GM12878 (cell line): ENCODE measurements around the gene CLEC5A. TPM values are rescaled to one million over a fixed set of nuclear protein-coding genes. Genes with fewer than 3 reads are reported as not detected.

ENCODE experiments used
- ATAC-seq: fragments of 200-7000 bp; cut with Tn5 transposase; 3 replicates; pipeline ENCODE4 v1.9.1; 2020; ENCODE audit warnings: mild to moderate bottlenecking, moderate library complexity
- Bru-seq: library from RNA; stranded (reverse); fragments of 400-500 nt; gene quantifications from one replicate; lab custom pipeline; 2021; lab: Mats Ljungman, UMichigan
- BruChase-seq, 2 experiments: library from RNA; stranded (reverse); fragments of 400-500 nt; gene quantifications; one replicate each; lab custom pipeline; 2021; lab: Mats Ljungman, UMichigan
- BruUV-seq: library from RNA; stranded (reverse); fragments of 400-500 nt; replicated peaks from 2 replicates; lab custom pipeline; 2021; lab: Mats Ljungman, UMichigan
- CTCF ChIA-PET: fragments of 300-600 bp; sonication (Branson Sonifier 250); formaldehyde crosslinking; extraction: SDS; loops from one replicate; lab custom pipeline; 2021; ENCODE audit warnings: inconsistent platforms; lab: Yijun Ruan, JAX
- POLR2A ChIA-PET: fragments of 350-600 bp; formaldehyde crosslinking; extraction: SDS; loops from one replicate; lab custom pipeline; 2021; ENCODE audit warnings: inconsistent platforms; lab: Charles Lee
- RAD21 ChIA-PET: fragments of 300-600 bp; sonication (Branson Sonifier 250); formaldehyde crosslinking; loops from one replicate; lab custom pipeline; 2023; ENCODE audit warnings: antibody characterized with exemption; ENCODE audit not compliant: unreplicated experiment; lab: Charles Lee
- SMC1A ChIA-PET: fragments of 300-600 bp; sonication (Branson Sonifier 250); formaldehyde crosslinking; loops from one replicate; lab custom pipeline; 2023; ENCODE audit not compliant: unreplicated experiment, uncharacterized antibody; lab: Charles Lee
- DNase-seq: peaks from one replicate; pipeline ENCODE4 v3.0.0-alpha.2; 2011; ENCODE audit warnings: low read depth, low spot score
- FAIRE-seq: peaks from 3 replicates; lab custom pipeline; 2011; peaks lifted over from hg19 to GRCh38; lab: Jason Lieb, UNC
- H2AFZ ChIP-seq: 2 replicates; pipeline ENCODE4 v1.6.0; 2011; ENCODE audit warnings: low read depth, low read length, control low read depth; ENCODE audit not compliant: control insufficient read depth
- H3K27ac ChIP-seq: 2 replicates; pipeline ENCODE4 v1.5.1; 2011; ENCODE audit warnings: control low read depth; ENCODE audit not compliant: control insufficient read depth, insufficient read depth
- H3K27me3 ChIP-seq, 2 experiments: replicated peaks in 1 of 2; 2 replicates each; pipeline versions ENCODE4 v1.6.0 to v1.6.1; 2011; ENCODE audit warnings: low read length in 1 of 2; ENCODE audit not compliant: control insufficient read depth in 2 of 2, insufficient read depth in 2 of 2
- H3K36me3 ChIP-seq, 2 experiments: 2 replicates each; pipeline ENCODE4 v1.5.1; 2011; ENCODE audit warnings: low read length in 1 of 2; ENCODE audit not compliant: control insufficient read depth in 2 of 2, insufficient read depth in 2 of 2
- H3K4me1 ChIP-seq: 2 replicates; pipeline ENCODE4 v1.6.1; 2011; ENCODE audit warnings: mild to moderate bottlenecking, low read length, moderate library complexity, mixed read lengths; ENCODE audit not compliant: control insufficient read depth, insufficient read depth
- H3K4me2 ChIP-seq: 2 replicates; pipeline ENCODE4 v1.6.0; 2011; ENCODE audit warnings: control low read depth; ENCODE audit not compliant: control insufficient read depth, insufficient read depth
- H3K4me3 ChIP-seq: fragments of 200-600 bp; sonication (generic); 2 replicates; pipeline ENCODE4 v1.5.1; 2016
- H3K79me2 ChIP-seq: 2 replicates; pipeline ENCODE4 v1.6.0; 2011; ENCODE audit warnings: low read length; ENCODE audit not compliant: control insufficient read depth, insufficient read depth
- H3K9ac ChIP-seq: 2 replicates; pipeline ENCODE4 v1.8.0; 2011; ENCODE audit warnings: low read length, control low read depth, mixed read lengths; ENCODE audit not compliant: control insufficient read depth, insufficient read depth
- H3K9me3 ChIP-seq: replicated peaks from 3 replicates; pipeline ENCODE4 v1.5.1; 2011; ENCODE audit warnings: mild to moderate bottlenecking, low read length; ENCODE audit not compliant: control insufficient read depth, insufficient read depth
- H4K20me1 ChIP-seq: 2 replicates; pipeline ENCODE4 v1.6.0; 2011; ENCODE audit not compliant: control insufficient read depth, insufficient read depth
- ATF2 ChIP-seq: IDR thresholded peaks from 2 replicates; pipeline ENCODE4 v1.6.1; 2012; ENCODE audit warnings: low read length, inconsistent platforms
- CHD4 ChIP-seq: fragments of 200-600 bp; sonication (generic); IDR thresholded peaks from 2 replicates; pipeline ENCODE4 v1.6.1; 2016; ENCODE audit warnings: mild to moderate bottlenecking
- SPI1 ChIP-seq: IDR thresholded peaks from 2 replicates; pipeline ENCODE4 v1.6.1; 2011; ENCODE audit warnings: low read depth, mild to moderate bottlenecking, low read length, moderate library complexity, borderline replicate concordance; ENCODE audit not compliant: insufficient read depth
- SREBF1 ChIP-seq: IDR thresholded peaks from 2 replicates; pipeline ENCODE4 v1.6.1; 2012; ENCODE audit warnings: mild to moderate bottlenecking, low read length
- SREBF2 ChIP-seq: IDR thresholded peaks from 2 replicates; pipeline ENCODE4 v1.6.1; 2012; ENCODE audit warnings: mild to moderate bottlenecking, low read length
- STAT3 ChIP-seq: IDR thresholded peaks from 2 replicates; pipeline ENCODE4 v1.6.1; 2011; ENCODE audit warnings: low read depth, low read length, improper control_type of control experiment
- SUPT20H ChIP-seq: IDR thresholded peaks from 2 replicates; pipeline ENCODE4 v1.6.1; 2011; ENCODE audit warnings: low read depth, mild to moderate bottlenecking, low read length, moderate library complexity, borderline replicate concordance; ENCODE audit not compliant: control insufficient read depth
- TARDBP ChIP-seq: IDR thresholded peaks from 2 replicates; pipeline ENCODE4 v1.6.1; 2016; ENCODE audit warnings: borderline replicate concordance
- WGBS: methylation state at CpG from one replicate; pipeline ENCODE4 v1.1.6; 2016; ENCODE audit warnings: low lambda C conversion rate; ENCODE audit not compliant: insufficient replicate concordance, insufficient coverage; ENCODE audit errors: missing lambda C conversion rate; 5-methylcytosine and 5-hydroxymethylcytosine counted together
- in situ Hi-C: fragments of 300-500 bp; cut with MboI; formaldehyde crosslinking; loops from 9 replicates; pipeline ENCODE4 v1.14.3; 2018; ENCODE audit warnings: mixed read lengths
- intact Hi-C: fragments of 100-400 bp; cut with micrococcal nuclease; formaldehyde crosslinking; loops from one replicate; pipeline ENCODE4 v1.14.2; 2022; ENCODE audit not compliant: unreplicated experiment
- long read RNA-seq, 2 experiments: library from polyadenylated mRNA; unstranded; transcript quantifications; one replicate each; pipeline ENCODE4 v2.0.0, GENCODE V29; 2019 to 2020
- polyA minus RNA-seq, 3 experiments: library from RNA; depleted of rRNA, polyadenylated mRNA; stranded (reverse); fragments of >200 nt; gene quantifications; 2 replicates each; pipeline ENCODE4 v1.2.3, GENCODE V29; 2011
- polyA plus RNA-seq, 11 experiments: library from polyadenylated mRNA; depleted of rRNA in 4 of 11; unstranded in 6 of 11; stranded (reverse) in 5 of 11; fragments of >200 nt; fragmentation: Nextera tagmentation in 4 of 11; fragmentation: Illumina TruSeq in 1 of 11; extraction: Ambion mirVana in 4 of 11; extraction: Trizol in 1 of 11; gene quantifications; 1 replicate in 1 of 11; 2 replicates in 10 of 11; pipeline versions ENCODE4 v1.2.1 to v1.2.3, GENCODE V29; 2011 to 2016; ENCODE audit warnings: inconsistent platforms in 2 of 11, missing spikeins in 2 of 11, low read depth in 1 of 11
- total RNA-seq, 4 experiments: library from RNA; depleted of rRNA in 3 of 4; stranded (reverse); fragments of >200 nt in 3 of 4; fragmentation: Illumina TruSeq in 1 of 4; extraction: Trizol in 1 of 4; gene quantifications; 2 replicates each; pipeline versions ENCODE4 v1.2.1 to v1.2.3, GENCODE V29; 2013 to 2021
- TF ChIP-seq, protein P1 (sequence below): fragments of 450-650 bp; IDR thresholded peaks from 2 replicates; pipeline ENCODE4 v1.6.1; 2018; ENCODE audit warnings: mild to moderate bottlenecking, low read depth, moderate library complexity; ENCODE audit not compliant: partially characterized antibody

Gene CLEC5A
- not detected in 2 replicates for total RNA-seq (2013; cell fraction: nucleolus; rRNA removed)
- total RNA-seq (2014; rRNA removed) (not detected in 2 replicates), total RNA-seq (2014; rRNA removed; fragmentation: Illumina TruSeq; extraction: Trizol) (not detected in 2 replicates), total RNA-seq (2021) (not detected in 2 replicates), polyA plus RNA-seq (2011; rRNA removed) (not detected in 2 replicates), polyA plus RNA-seq (2014; fragmentation: Illumina TruSeq; extraction: Trizol) (not detected in 2 replicates), polyA plus RNA-seq (2014; fragmentation: Nextera tagmentation; extraction: Ambion mirVana) (not detected), polyA plus RNA-seq (2014; rRNA removed) (not detected in 2 replicates), polyA plus RNA-seq (2016; fragmentation: Nextera tagmentation; extraction: Ambion mirVana) (not detected), polyA minus RNA-seq (2011; rRNA and poly(A)+ RNA removed) (not detected in 2 replicates), Bru-seq, nascent RNA (not detected), BruChase-seq, experiment 1, labeled RNA remaining after a 6-hour chase (not detected), BruChase-seq, experiment 2, labeled RNA remaining after a 2-hour chase (not detected)
- polyA plus RNA-seq (2011; ENCODE audit: low read depth) = not detected
- polyA plus RNA-seq (2011; cell fraction: cytosol; rRNA removed) = not detected in 2 replicates
- not detected in 2 replicates for polyA plus RNA-seq (2011; cell fraction: nucleus; rRNA removed)
- polyA plus RNA-seq (2012) = not detected in 2 replicates
- polyA minus RNA-seq (2011; cell fraction: cytosol; rRNA and poly(A)+ RNA removed) = not detected in 2 replicates
- not detected in 2 replicates for polyA minus RNA-seq (2011; cell fraction: nucleus; rRNA and poly(A)+ RNA removed)
- long read RNA-seq, experiment 1 = 0 reads
- long read RNA-seq, experiment 2 = 0 reads

DNA sequence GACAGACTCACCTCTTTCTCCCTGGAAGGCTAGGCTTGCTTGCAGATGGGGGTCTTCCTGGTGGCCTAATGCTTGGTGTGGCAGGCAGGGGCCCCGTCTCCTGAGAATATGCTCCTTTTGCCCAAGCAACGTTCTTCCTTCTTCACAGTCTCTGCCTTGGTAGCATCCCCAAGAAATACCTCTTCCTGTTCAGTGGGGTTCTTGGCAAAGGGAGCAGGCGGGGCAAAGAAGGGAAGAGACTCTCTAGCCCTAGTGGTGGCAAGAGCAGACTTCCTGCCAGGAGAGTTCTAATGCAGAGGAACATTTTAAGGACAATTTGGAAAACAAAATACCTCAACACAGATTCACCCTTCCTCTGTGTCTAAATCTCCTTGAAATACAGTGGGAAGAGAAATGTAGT, at the start of gene CLEC5A:
Gene CLEC5A (minus strand): TSS at position 179 of the 400 bp plus-strand sequence. CDS start 682 bp downstream, outside the sequence.
- Histone ChIP-seq H3K27ac (no peak within 1 kb of the TSS), H4K20me1 (no peaks in the 10 kb centered on the region), H3K4me2 (no peak within 1 kb of the TSS), H3K9ac (no peak within 1 kb of the TSS), H3K4me1 (no peaks in the 10 kb centered on the region), H3K36me3 (no peaks in the 10 kb centered on the region), H3K4me3 (no peak within 1 kb of the TSS), H2AFZ (no peak within 1 kb of the TSS), H3K27me3 (no peaks in the 10 kb centered on the region), H3K9me3 (no peaks in the 10 kb centered on the region), H3K79me2 (no peaks in the 10 kb centered on the region)
- no peak for FAIRE-seq
- no peak for ATAC-seq
- TF ChIP-seq TARDBP (no peak), STAT3 (no peak), SPI1 (no peak), CHD4 (no peak), SREBF2 (no peak), ATF2 (no peak), SREBF1 (no peak), SUPT20H (no peak)
- TF ChIP-seq, protein P1, sequence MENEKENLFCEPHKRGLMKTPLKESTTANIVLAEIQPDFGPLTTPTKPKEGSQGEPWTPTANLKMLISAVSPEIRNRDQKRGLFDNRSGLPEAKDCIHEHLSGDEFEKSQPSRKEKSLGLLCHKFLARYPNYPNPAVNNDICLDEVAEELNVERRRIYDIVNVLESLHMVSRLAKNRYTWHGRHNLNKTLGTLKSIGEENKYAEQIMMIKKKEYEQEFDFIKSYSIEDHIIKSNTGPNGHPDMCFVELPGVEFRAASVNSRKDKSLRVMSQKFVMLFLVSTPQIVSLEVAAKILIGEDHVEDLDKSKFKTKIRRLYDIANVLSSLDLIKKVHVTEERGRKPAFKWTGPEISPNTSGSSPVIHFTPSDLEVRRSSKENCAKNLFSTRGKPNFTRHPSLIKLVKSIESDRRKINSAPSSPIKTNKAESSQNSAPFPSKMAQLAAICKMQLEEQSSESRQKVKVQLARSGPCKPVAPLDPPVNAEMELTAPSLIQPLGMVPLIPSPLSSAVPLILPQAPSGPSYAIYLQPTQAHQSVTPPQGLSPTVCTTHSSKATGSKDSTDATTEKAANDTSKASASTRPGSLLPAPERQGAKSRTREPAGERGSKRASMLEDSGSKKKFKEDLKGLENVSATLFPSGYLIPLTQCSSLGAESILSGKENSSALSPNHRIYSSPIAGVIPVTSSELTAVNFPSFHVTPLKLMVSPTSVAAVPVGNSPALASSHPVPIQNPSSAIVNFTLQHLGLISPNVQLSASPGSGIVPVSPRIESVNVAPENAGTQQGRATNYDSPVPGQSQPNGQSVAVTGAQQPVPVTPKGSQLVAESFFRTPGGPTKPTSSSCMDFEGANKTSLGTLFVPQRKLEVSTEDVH = no peak
- no peak for DNase-seq
- WGBS = 21% methylated on average over 3 of the region's 3 CpGs
- ChIA-PET CTCF (no interaction called here), POLR2A (no interaction called here), RAD21 (no interaction called here), SMC1A (no interaction called here)
- in situ Hi-C loops = no loop called here
- no TSS peak for BruUV-seq
- intact Hi-C loops = no loop called here
